22Rv1 (cell line): ENCODE measurements around the gene SNAPC5.
A peak's percentile ranks its signal among the peaks of the same experiment; 100 is the strongest.

ENCODE experiments used
- H3K27ac ChIP-seq: fragments of 450-650 bp; 2 replicates; pipeline ENCODE4 v1.5.1; 2017
- CTCF ChIP-seq: fragments of 450-650 bp; IDR thresholded peaks from 2 replicates; pipeline ENCODE4 v1.5.1; 2017; ENCODE audit warnings: mild to moderate bottlenecking
- ZFX ChIP-seq: fragments of 450-650 bp; IDR thresholded peaks from 2 replicates; pipeline ENCODE4 v1.6.1; 2017; ENCODE audit warnings: antibody characterized with exemption, borderline replicate concordance

Gene SNAPC5

GRCh38 chr15:66514586-66514985, 17.0 kb upstream of the SNAPC5 start:
- TF ChIP-seq ZFX = no peak
- TF ChIP-seq CTCF = no peak
- H3K27ac ChIP-seq = no peak overlapping the region

DNA sequence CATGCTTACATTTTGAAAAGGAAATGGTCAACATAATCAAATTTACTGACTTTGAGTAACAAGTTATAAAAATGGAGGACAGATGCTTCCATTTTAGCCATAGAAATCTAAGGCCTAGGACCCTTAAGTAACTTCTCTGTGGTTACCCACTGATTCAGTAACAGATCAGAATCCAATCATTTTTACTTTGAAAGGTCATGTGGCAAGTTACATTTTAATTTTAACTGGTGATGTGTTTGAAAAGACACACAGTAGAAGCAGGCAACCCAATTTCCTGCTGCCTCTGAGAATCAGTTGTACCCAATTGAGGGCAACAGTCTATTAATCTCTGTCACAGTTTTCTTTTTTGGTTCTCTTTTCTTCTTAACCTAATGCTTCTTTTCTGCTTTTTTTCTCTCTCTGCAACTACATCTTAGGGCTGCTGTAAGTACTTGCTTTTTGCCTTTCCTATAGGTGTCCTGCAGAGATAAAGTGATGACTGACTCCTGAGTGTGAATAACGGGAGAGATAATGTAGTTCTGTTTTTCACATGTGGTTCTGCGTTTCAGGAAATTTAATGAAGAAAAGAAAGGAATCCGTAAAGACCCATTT, 10.8 kb upstream of the SNAPC5 start:
- TF ChIP-seq ZFX (no peak), CTCF (no peak)
- no peak overlapping the region for H3K27ac ChIP-seq

- peak overlapping the region; percentile 97 for H3K27ac ChIP-seq
- TF ChIP-seq ZFX (no peak), CTCF (no peak)
Measured at GRCh38 chr15:66505818-66506217, 8.3 kb upstream of the SNAPC5 start.

DNA sequence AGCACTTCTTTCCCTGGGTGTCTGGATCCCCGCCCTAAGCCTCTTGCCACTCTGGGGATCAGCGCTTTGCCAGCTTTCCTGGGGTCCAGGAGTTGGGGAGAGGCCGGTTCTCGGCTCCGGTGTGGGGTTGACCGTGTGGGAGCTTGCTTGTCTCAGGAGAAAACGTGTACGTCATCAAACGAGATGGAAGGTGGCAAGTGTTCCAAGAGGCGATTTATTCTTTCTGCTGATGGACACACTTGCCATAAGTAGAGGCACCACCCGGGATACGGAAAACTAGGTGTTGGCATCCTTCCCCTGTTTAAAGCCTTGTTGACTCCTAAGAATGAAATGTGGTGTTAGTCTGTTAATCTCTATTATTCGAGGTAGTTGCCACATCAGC, 7.9 kb upstream of the SNAPC5 start:
- TF ChIP-seq ZFX (no peak), CTCF (no peak)
- peak overlapping the region; percentile 97 for H3K27ac ChIP-seq

- peak within 1 kb of the TSS; percentile 97 for H3K27ac ChIP-seq
- TF ChIP-seq ZFX (no peak), CTCF (no peak)
Measured at GRCh38 chr15:66504563-66505429, 7.2 kb upstream of the SNAPC5 start, which contains the start of the genes RPL4 and ZWILCH. Gene RPL4 (minus strand): TSS chr15:66504855. CDS start chr15:66504790, 65 bp downstream. Gene ZWILCH (plus strand): TSS chr15:66505326. CDS start chr15:66505339, 13 bp downstream.

GRCh38 chr15:66503780-66504562, 6.4 kb upstream of the SNAPC5 start:
- no peak for TF ChIP-seq CTCF
- no peak for TF ChIP-seq ZFX
- peak overlapping the region; percentile 97 for H3K27ac ChIP-seq

DNA sequence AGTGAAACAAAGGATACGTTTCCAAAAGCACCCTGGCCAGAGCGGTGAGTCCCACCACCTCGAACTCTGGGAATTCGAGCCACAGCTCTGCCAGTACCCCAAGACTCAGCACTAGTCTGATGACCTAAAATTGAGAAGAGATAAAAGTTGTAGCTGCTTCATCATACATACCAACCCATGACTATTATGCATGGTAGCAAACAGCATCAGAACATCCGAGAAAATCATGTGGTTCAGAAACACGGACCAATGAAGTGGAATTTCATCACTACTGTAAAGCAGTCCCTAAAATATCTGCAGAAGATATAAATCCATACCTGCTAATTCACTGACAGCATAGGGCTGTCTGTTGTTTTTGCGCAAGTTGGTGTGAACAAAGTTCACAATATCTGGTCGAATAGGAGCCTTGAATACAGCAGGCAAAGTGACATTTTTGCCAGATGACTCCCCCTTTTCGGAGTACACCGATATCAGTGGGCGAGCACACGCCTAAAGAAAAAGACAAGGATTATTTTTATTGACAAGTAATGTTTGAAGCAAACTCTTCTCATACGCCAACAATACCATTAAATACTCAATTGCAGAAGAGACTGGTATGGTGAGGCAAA, 5.6 kb upstream of the SNAPC5 start:
- H3K27ac ChIP-seq = peak overlapping the region; percentile 97
